DLD1 (cell line): ENCODE results near the gene GCNT4.
"Not testable (repeated sequence)": the region's sequence is repeated elsewhere in the genome, so short reads cannot be mapped to it uniquely, and the experiment has no call there.

Experiments
- in situ Hi-C: cut with HindIII; loops from 2 replicates; pipeline ENCODE4 v1.10.0; 2017; ENCODE audit warnings: low sequenced_read_pairs

Gene GCNT4, protein sequence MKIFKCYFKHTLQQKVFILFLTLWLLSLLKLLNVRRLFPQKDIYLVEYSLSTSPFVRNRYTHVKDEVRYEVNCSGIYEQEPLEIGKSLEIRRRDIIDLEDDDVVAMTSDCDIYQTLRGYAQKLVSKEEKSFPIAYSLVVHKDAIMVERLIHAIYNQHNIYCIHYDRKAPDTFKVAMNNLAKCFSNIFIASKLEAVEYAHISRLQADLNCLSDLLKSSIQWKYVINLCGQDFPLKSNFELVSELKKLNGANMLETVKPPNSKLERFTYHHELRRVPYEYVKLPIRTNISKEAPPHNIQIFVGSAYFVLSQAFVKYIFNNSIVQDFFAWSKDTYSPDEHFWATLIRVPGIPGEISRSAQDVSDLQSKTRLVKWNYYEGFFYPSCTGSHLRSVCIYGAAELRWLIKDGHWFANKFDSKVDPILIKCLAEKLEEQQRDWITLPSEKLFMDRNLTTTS

DNA sequence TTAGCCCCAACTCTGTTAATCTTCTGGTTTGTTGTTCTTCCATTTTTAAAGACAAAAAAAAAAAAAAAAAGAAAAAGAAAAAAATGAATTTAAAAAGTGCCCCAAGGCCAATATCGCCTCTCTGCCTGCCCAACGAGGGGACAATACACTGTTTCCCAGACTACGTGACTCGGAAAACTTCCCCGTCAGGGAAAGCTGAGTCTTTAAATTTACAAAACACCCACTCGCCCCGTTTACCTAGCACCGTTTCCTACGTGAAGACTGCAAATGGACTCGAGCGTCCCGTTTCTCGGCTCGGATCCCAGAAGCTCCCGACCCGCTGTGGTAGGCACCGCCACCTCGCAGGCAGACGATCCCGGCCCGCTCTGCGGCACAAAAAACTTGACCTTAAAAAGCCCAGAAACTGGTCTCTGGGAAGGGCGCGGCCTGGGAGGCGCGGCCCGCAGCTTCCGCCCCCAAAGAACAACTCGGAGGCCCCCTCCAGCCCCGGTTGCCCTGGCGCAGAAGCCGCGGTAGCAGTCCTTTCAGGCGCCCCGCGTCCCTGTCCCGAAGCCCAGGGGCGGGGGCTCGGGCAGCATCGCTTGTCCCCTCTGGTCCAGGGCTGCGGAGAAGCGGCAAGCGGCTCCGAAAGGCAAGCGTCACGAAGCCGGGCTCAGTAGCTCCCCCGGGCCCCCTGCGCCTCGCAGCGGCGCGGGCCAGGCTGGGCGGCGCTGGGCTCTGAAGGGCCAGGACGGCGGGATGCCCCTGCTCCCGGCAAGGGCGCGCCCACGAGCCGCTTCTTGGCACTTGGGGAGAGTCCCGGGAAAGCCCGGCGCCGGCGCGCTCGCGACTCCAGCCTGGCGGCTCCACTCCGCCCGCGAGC, at the start of gene GCNT4:
TSS of gene GCNT4 (minus strand) at position 367 of the 862 bp plus-strand sequence. CDS start 22,521 bp downstream, outside the sequence.
- in situ Hi-C loops, result loop anchor here (25.0 kb wide), 1 partner anchor 110 kb away; no protein-coding TSS in a partner anchor

DNA sequence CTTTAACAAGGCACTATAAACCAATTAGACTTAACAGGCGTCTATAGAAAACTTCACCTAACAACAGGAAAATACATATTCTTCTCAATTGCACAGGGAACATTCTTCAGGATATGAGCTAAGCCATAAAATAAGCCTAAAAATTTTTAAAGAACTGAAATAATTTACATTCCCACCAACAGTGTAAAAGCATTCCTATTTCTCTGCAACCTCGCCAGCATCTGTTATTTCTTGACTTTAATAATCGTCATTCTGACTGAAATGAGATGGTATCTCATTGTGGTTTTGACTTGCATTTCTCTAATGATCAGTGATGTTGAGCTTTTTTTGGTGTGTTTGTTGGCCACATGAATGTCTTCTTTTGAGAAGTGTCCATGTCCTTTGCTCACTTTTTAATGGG, 43.6 kb upstream of the GCNT4 start:
- in situ Hi-C loops, result not testable (repeated sequence)

DNA sequence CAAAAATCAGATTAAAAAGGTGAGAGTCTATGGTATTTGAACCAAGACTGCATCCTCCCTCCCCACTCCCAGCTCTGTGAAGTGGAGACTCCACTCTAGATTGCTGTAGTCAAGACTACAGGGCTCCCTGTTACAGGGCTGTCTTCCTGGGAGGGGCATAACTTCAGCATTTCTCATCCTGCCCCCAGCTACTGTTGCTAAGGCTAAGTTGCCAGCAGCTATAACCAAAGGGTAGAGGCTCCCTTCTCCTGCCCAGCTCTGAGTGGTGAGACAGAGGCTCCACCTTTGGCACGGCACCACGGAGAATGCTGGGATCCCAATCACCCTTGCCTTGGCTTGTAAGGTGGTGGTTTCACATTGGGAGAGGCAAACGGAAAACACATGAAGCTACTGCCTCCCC, 39.2 kb upstream of the GCNT4 start:
- in situ Hi-C loops, result no loop called here

DNA sequence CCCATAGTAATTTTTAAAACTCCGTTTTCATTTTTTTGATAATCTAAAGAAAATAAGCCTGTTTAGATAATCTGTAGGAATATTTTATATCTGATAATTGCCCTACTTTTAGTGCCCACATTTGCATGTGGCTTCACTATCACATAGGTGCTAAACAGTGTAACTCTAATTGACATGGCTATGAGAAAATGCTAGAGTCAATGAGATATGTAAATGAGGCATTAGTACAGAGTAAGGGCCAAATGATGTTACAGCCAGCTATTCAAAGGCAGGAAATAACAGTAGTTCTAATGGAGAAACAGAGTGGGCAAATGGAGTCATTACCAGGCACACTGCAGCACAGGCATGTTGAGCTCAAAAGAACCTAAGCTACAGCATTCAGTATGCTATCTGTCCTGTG, 37.3 kb upstream of the GCNT4 start:
- in situ Hi-C loops, result no loop called here

DNA sequence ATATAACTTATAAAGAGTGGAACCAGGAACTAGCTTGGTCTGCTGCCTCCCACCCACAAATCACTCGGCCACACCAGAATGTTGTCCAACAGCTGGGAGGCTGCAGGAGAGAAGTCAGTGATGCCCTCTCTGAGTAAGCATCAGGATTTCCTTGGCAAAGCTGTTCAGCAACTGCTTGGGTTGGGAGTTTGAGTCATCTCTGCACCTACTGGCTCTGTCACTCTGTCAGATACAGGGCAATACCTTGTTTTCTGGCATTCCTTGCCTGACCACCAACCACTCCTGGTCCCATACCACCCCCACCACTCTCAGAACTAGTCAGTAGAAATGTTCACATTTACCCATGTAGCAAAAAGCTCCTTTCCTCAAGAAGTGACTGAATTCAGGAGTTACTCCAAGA, 36.8 kb upstream of the GCNT4 start:
- in situ Hi-C loops, result no loop called here

DNA sequence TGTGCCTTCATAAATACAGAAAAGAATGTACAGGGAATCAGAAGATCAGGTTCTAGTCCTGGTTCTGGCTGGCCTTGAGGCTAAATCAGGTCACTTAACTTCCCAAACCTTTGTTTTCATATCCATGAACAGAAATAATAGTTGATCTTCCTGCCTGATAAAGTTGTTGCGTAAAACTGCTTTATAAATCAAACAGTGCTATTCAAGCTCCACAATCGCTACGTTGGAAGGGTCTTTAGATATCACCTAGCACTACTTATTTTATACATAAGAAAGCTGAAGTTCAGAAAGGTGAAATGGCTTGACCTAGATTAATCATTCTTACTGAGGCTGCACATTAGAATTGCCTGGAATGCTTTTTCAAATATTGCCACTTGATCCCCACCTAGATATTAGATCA, 36.3 kb upstream of the GCNT4 start:
- in situ Hi-C loops, result no loop called here

DNA sequence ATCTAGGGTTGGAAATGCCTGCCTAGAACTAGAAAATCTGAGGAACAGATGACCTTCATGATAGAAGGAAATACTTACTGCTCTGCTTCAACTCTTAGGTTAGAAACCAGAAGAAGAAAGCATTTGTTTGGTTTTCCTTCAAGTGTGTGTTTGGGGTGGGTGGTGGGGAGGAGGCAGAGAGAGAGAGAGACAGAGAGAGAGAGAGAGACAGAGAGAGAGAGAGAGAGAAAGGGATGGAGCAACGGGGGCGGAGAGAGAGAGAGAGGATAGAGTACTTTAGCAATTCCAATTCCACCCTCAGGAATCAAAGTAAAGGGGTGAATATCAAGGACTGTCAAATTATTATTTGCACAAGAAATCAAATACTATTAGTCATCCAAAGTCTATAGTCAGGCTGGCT, 29.2 kb upstream of the GCNT4 start:
- in situ Hi-C loops, result no loop called here

DNA sequence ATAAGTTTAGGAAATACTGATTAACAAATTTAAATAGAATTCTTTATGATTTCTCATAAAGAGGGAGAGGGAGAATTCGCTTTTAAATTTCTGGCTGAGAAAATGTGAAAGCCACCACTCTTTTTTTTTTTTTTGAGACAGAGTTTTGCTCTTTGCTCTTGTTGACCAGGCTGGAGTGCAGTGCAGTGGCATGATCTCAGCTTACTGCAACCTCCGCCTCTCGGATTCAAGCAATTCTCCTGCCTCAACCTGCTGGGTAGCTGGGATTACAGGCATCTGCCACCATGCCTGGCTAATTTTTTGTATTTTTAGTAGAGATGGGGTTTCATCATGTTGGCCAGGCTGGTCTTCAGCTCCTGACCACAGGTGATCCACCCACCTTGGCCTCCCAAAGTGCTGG, 27.0 kb upstream of the GCNT4 start:
- in situ Hi-C loops, result not testable (repeated sequence)

DNA sequence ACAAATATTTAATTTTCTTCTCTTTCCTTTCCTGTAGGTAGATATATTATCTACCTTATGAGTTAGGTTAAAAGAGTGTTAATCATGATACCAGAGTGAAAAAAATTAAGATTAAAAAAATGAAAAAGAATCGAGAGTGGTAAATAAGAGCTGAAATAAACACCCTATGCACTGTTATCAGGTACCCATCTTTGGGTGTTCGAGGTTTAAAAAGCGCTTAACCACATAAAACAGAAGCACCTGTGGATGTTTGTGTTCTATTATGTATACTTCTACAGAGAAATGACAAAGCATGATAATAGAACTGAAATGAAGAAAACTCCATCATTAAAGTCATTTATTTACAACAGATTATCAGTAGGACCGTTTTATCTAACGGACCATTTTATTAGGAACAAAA, 25.7 kb upstream of the GCNT4 start:
- in situ Hi-C loops, result no loop called here

DNA sequence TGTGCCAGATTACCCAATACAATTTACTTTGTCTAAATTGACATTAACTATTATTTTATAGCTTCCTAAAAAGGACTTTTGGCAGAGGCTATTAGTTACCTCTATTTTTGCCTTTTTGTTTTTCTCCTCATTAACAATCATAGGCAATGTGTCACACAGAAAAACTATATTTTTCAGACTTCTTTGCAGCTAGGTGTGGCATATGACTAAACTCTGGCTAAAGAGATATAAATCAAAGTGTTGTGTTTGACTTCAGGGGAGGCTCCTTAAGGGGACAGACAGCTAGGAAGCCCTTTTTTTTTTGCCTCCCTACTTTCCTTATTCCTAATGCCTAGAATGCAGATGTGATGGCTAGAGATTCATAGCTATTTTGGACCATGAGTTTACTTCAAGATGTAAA, 19.7 kb upstream of the GCNT4 start:
- in situ Hi-C loops, result loop anchor here (25.0 kb wide), 1 partner anchor 90 kb away; no protein-coding TSS in a partner anchor

DNA sequence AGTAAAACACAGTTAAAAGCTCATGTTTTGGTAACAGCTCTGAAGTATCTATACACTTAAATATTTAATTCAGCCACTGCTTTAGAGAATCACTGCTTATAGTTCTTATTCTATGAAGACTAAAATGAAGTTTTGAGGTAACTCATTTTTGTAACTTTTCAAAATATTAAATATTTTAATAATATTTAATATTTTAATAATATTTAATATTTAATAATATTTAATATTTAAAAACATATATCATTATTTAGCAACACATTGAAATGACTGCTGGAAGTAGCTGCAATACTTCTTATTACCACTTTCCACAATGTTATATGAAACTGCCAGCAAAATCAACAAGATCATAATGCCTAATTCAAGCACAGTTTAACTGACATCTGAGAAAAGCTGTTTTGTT, 18.7 kb upstream of the GCNT4 start:
- in situ Hi-C loops, result loop anchor here (25.0 kb wide), 1 partner anchor 91 kb away; no protein-coding TSS in a partner anchor

DNA sequence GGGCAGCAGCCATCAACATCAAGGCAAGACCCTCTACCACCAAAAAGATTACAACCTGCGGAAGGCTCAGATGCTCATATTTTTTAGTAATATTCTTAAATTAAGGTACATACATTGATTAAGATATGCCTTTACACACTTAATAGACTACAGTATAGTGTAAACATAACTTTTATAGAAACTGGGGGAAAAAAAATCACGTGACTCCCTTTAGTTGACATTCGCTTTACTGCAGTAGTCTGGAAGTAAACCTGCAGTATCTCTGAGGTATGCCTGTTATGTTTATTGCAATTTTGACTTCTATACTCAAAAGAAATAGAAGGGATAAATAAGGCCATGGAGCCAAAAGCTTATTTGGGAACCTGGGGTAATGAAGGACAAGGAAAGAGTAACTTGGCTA, 15.1 kb upstream of the GCNT4 start:
- in situ Hi-C loops, result loop anchor here (25.0 kb wide), 1 partner anchor 95 kb away; no protein-coding TSS in a partner anchor

DNA sequence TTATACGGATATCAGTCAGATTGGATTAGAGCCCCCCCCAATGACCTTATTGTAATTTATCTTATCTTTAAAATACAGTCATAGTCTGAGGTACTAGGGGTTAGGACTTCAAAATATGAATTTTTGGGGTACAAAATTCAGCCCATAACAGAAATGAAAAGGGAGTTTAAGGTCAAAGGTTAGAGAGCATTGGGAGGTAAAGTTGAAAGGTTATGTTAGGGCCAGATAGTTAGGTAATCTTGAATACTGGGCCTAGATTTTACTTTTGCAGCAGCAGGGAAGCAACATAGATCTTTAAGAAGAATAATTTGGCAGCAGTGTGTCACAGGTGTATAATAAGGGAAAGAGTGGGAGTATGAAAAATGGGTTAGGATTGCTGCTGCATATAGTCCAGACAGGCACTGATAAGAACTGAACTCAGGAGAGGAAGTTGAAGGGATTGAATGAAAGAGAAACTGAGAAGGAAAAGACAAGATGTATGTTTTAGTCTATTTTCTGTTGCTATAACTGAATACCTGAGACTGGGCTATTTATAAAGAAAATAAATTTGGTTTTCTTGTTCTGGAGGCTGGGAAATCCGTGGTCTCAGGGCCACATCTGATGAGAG, 10.7 kb upstream of the GCNT4 start:
- in situ Hi-C loops, result loop anchor here (25.0 kb wide), 1 partner anchor 99 kb away; no protein-coding TSS in a partner anchor

DNA sequence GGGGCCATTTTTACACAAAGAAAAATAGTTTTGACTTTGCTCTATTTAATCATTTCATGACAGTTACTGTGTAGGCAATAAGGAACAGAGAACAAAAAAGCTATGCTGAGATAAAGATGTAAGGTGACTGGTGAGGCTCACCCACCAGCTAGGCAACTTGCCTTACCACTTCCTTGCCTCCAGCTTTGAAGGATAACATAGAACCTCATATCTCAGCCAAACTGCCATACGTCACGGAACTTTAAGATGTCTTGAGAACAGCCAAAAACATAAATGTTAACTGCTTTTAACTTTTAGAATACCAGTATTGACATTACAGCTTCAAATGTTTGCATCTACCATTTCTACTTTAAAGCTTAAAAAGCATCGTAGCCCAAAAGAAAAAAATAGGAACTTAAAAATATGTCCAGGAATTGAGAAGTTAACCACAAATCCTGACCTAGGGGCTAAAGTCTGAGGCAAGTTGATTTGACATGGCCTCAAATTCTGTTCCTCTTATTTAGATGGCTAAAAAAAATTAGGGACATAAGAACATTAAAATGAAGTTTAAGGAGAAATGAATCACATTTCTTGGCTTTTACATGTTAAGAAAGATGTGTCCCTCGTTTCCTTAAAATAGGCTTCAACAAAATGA, 7.7 kb upstream of the GCNT4 start:
- in situ Hi-C loops, result loop anchor here (25.0 kb wide), 1 partner anchor 102 kb away; no protein-coding TSS in a partner anchor

DNA sequence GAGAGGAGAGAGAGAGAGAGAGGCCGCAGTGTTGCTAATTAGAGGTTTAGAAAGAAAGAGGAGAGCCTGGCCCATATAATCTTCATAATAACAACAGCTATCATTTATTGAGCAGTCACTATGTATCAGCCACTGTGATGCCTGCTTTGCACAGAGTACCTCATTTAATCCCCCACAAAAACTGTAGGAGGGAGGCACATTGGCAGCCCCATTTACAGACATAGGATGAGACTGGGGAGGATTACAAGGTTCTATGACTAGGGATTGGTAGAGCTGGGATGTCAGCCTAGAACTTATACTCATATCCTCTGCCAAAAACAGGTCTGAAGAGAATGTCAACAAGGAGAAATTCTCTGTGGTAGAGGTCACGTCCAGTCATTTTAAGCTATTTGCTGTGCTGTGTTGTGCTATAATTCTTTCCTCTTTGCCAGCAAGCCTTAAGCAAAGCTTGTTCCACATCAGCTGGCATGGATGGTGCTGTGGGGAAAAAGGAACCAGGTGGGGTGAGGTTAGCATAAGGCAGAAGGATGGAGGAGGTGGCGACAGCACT, 6.7 kb upstream of the GCNT4 start:
- in situ Hi-C loops, result loop anchor here (25.0 kb wide), 1 partner anchor 103 kb away; no protein-coding TSS in a partner anchor

DNA sequence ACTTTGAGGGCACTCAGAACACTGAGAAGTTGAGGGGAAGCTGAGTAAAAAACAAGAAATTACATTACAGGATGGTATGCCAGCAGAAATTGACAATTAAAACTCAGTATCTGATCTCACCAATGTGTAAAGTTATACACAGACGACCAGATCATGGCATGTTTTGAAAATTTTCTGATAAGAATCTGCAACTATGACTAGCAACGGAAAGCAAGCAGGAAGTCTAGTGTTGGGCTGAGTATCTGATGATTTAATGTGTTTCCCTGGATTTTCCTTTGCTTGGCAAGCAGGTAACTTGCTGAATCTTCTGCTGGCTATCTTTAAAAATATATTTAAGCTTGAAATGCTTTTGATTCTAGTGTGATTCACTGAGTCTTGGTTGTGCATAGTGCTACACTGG, 5.2 kb upstream of the GCNT4 start:
- in situ Hi-C loops, result loop anchor here (25.0 kb wide), 1 partner anchor 105 kb away; no protein-coding TSS in a partner anchor

DNA sequence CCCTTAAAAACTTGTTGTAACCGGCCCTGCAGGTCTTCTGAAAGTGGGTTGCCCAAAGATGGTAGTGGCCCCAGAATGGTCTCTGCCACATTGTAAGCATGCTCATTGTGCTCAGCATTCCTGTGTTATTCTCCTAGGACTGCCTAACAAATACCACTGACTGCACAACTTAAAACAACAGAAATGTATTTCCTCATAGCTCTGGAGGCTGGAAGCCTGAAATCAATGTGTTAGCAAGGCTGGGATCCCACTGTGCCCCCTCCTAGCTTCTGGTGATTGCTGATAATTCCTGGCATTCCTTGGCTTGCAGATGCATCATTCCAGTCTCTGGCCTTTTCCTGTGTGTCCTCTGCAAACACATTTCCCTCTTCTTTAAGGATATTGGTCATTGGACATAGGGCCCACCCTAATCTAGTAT, 3.4 kb upstream of the GCNT4 start:
- in situ Hi-C loops, result loop anchor here (25.0 kb wide), 1 partner anchor 107 kb away; no protein-coding TSS in a partner anchor

DNA sequence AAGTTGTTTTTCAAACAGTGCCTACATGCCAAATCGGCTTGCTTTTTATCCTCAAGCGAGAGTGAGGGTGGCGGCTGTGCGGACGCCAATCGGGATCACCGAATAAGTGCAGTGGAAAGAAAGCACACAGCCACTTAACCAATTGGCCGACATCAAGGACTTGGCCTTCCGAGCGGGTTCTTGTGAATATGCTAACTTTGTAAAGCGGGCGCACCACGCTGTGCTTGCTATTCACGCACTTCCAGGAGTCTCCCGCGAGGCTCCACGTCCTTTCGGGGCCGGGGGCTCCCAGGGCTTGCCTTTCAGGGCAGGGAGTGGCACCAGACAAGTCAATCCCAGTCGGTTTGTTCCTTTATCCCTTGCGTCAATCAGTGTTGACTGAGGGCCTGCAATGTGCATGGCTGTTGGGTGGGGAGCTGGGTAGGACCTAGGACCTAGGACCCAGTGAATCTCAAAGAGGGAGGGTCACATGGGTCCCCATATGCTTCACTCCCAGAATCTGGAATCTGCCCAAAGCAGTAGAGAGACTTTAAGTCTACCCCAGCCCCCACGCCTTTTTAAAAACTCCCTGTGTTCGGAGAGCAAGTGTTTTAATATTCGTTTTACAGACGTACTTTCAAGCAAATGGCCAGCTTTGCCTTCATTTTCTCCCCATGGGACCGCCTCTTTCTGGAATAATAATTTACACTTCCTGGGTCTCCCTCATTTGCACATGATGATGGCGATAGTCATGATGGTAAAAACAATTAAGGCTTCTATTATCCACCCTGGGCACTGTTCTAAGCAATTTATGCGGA, 2.0 kb upstream of the GCNT4 start:
- in situ Hi-C loops, result loop anchor here (25.0 kb wide), 1 partner anchor 108 kb away; no protein-coding TSS in a partner anchor
